Neural progenitor cell (in vitro differentiated cells): Measurements from ENCODE around the gene GLIS1.

Experiments
- CTCF ChIP-seq: fragments of 200-600 bp; sonication (generic); IDR thresholded peaks from 2 replicates; pipeline ENCODE4 v1.5.1; 2017; ENCODE audit warnings: antibody characterized with exemption, mild to moderate bottlenecking
- EZH2 ChIP-seq: fragments of 200-600 bp; sonication (generic); IDR thresholded peaks from 2 replicates; pipeline ENCODE4 v1.6.1; 2017; ENCODE audit warnings: antibody characterized with exemption, mild to moderate bottlenecking, moderate library complexity

GRCh38 chr1:53606197-53606596 is 132.8 kb downstream of the GLIS1 start:
- TF ChIP-seq EZH2 (no peak), CTCF (no peak)
